G401 (cell line): ENCODE data around the gene SLC39A11. TPM values are rescaled to one million over a fixed set of nuclear protein-coding genes. Genes with fewer than 3 reads are reported as not detected.
"Not testable (repeated sequence)": the region's sequence is repeated elsewhere in the genome, so short reads cannot be mapped to it uniquely, and the experiment has no call there.

Source experiments
- DNase-seq: peaks from one replicate; pipeline ENCODE4 v3.0.0-alpha.2; 2015; ENCODE audit warnings: low spot score
- in situ Hi-C: cut with HindIII; loops from 2 replicates; pipeline ENCODE4 v1.10.0; 2016; ENCODE audit warnings: low sequenced_read_pairs, mixed read lengths
- total RNA-seq: library from RNA; depleted of rRNA; stranded (reverse); fragments of >200 nt; shearing (Covaris generic); gene quantifications from 2 replicates; pipeline ENCODE4 v1.2.3, GENCODE V29; 2014

SLC39A11 gene
- total RNA-seq, 1 experiment from 2014 or later: 4.1 TPM

DNA sequence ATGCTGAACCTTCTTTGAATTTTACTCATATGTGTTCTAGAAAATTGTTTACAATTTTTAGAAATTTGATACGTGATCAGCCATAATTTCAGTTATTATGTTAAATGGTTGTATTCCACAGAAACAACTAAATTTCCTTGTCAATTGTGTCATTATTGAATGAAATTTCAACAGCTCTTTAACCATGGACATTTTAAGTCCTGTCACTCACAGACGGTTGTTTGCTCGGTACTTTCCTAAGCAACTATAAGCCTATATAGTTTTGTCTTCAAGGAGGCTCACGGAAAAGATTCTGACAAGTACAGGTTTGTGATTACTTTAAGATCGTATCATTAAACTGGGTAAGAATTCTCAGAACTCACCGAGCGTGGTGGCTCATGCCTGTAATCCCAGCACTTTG, 31.8 kb downstream of the SLC39A11 start:
- no peak for DNase-seq
- in situ Hi-C loops: no loop called here

DNA sequence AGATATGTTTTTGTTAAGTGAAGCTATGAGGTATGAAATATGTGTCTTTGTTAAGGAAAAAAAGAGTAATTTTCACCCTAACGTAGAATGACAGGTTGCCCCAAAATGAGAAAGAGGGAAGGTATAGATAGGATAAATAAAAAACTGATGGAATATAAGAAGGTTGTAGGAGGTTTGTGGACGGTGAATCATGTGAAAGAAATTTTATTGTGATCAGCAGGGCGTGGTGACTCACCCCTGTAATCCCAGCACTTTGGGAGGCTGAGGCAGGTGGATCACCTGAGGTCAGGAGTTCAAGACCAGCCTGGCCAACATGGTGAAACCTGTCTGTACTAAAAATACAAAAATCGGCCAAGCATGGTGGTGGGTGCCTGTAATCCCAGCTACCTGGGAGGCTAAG, 32.8 kb downstream of the SLC39A11 start:
- in situ Hi-C loops, DNase-seq: not testable (repeated sequence)

DNA sequence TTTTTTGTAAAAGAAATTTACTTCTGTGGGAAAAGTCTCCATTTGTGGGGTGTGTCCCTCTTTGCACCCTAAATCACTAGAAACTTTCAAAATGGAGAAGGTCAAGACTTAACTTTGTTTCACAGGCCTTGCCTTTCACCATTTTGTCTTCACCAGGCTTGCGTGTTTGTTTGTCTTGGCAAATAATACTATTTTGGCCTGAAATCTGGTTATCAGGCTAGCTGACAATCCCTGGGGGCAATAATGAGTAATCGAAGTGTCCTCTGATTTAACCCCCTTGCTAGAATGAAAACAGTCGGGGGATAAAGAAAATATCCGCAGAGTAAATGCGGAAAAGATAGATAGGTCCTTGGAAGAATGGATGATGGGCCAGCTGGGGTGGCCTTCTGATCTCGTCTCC, 34.5 kb downstream of the SLC39A11 start:
- in situ Hi-C loops: no loop called here
- DNase-seq: no peak

DNA sequence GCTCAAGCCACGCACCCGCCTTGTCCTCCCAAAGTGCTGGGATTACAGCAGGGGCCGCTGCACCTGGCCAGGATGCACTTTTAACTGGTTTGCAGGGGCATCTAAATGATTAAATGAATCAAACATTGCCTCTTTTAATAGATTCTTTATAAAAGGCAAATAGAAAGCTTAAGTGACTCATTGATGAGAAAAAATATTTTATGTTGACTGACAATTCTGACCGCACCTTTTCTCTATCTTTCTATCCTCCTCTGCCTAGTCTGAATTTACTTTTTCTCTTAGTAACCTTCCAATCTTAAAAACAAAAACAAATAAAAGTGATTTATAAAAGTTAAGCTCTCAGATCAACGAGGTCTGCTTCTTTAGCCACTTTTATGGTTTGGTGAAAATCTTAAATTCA, 35.3 kb downstream of the SLC39A11 start:
- DNase-seq: no peak
- in situ Hi-C loops: no loop called here

DNA sequence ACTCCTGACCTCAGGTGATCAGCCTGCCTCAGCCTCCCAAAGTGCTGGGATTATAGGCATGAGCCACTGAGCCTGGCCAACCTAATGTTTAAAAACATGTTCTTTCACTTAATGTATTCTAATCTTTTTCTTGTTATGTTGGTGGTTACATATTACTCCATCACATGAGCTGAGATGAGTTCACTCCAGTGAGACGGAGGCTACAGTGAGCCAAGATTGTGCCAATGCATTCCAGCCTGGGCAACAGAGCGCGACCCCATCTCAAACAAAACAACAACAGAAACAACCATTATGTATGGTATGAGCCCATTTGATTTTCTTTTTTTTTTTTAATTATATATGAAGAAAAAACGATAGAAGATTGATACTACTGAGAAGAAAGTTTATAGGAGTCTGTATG, 39.6 kb downstream of the SLC39A11 start:
- in situ Hi-C loops: no loop called here
- no peak for DNase-seq

DNA sequence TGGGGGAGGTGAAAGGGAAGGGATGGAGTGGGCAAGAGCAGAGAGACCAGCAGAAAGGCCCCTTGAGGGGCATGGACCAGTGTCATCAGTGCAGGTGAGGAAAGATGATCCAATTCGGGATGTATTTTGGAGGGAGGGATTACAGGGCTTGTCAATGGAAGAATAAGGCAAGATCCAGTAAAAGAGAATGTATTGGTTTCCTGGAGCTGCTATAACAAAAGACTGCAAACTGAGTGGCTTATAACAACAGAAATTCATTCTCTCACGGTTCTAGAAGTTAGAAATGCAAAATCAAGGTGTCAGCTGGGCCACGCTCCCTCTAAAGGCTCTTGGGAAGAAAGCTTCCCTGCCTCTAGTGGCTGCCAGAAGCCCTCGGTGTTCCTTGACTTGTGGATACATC, 41.7 kb downstream of the SLC39A11 start:
- no peak for DNase-seq
- in situ Hi-C loops: no loop called here

GRCh38 chr17:73048170-73048569, 44.3 kb downstream of the SLC39A11 start:
- no peak for DNase-seq

GRCh38 chr17:73045724-73046123, 46.8 kb downstream of the SLC39A11 start:
- in situ Hi-C loops: no loop called here
- DNase-seq: peak; percentile 70

More at GRCh38 chr17:73048170-73048569, 44.3 kb downstream of the SLC39A11 start:
- in situ Hi-C loops: no loop called here

DNA sequence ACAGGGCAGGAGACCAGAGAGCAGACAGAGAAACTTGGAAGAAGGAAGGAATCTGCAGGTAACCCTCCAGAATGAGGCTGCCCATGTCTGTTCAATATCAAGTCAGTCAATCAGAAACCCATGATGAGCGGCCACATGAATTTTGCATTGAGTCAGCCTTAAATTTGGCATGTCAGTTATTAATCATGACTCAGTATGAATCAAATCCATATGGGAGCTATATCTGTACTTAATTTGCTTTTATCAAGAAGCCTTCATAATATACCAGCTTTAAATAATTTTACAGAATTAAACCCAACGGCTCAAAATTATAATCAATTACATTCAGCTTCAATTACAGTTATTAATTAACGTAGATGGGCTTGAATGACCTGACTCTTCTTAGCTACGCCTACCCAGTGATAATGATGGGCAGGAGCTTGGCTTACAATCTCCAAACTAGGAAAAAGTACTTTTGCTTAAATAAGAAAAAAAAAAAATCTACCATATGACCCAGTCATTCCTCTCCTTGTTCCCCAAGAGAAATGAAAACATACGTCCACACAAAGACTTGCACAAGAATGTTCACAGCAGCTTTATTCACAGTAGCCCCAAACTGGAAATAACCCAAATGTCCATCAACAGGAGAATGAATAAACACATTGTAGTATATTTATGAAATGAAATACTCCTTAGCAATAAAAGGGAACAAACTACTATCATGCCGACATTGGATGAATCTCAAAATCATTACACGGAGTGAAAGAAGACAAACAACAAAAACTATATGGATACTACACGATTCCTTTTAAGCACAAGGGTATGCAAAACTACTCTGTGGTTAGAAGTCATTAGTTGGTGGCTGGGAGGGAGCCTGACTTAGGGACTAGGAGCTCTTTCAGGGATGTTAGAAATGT, 48.6 kb downstream of the SLC39A11 start:
- in situ Hi-C loops: no loop called here
- DNase-seq: no peak

DNA sequence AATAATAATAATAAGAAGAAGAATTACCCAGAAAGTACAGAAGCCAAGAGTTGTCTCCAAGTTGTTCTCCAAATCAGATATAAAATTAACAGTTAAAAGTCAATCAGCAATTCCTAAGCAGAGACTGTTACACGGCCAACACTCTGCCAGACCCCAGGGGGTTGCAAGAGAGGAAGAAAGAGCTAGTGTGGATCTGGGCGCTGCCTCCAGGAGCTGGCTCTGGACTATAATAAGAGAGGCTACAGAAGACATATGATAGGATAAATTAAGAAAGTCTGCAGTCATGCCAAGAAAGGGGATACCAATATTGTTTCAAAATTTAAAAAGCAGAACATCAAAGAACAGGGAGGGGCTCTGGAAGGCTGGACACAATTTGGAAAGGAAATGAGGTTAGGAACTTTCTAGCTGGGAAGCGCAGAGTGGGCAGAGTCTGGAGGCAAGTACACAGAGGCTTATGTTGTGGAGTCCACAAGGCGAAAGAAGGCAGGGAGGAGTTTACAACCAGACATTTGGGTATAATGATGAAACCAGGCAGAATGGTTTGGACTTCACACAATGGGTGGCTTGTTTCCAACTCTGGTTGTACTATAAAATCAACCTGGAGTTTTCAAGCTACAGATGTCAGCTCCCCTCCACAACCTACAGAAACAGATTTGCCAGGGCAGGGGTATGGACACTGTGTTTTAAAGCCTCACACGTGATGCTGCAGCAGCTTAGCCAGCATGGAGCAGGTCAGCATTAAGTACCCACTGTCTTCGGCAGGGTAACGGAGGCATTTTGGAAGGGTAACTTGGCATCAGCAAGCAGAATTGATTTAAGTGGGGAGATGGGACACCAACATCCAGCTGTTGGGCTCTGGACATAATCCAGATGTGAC, 49.4 kb downstream of the SLC39A11 start:
- peak; percentile 7 for DNase-seq
- in situ Hi-C loops: no loop called here

- in situ Hi-C loops: no loop called here
- no peak for DNase-seq
Measured at GRCh38 chr17:73042225-73042624, 50.3 kb downstream of the SLC39A11 start.

DNA sequence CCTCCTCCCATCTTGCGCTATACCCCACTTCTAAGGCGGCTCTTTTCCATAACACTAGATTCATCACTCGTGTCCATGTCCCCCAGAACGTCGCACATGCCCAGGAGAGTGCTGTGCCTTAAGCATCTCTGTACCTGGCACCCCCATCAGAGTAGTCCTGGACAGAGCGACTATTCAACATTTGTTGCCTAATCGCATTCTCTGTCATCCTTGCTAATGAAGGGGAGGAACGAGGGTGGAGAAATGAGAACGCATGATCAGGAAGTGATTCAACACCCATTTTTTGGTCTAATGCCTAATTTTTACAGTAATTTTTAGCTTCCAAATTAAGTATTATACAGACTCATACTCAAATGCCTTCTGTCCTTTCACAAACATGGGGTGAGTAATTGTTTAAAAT, 53.2 kb downstream of the SLC39A11 start:
- DNase-seq: no peak
- in situ Hi-C loops: no loop called here

DNA sequence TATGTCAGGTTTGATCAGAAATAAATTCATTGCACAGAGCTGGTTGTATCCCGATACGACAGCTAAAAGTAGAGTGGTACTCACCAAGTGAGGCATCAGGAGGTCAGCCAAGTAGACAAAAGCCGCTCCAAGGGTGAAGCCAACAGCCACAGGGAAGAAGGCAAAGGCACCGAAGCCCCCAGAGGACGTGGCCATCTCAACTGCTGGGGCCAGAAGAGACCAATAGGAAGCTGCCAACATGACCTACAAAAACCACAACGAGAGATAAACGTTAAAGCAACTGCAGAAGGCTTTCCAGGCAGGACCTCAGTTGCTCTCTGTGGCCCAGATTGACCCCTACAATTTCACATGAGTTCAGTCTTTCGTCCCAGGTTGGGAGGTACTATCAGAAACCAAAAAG, 61.0 kb downstream of the SLC39A11 start:
- DNase-seq: no peak

GRCh38 chr17:73030995-73031394, 61.5 kb downstream of the SLC39A11 start:
- peak; percentile 18 for DNase-seq
- in situ Hi-C loops: no loop called here

More for the DNA sequence above, 61.0 kb downstream of the SLC39A11 start:
- in situ Hi-C loops: no loop called here

DNA sequence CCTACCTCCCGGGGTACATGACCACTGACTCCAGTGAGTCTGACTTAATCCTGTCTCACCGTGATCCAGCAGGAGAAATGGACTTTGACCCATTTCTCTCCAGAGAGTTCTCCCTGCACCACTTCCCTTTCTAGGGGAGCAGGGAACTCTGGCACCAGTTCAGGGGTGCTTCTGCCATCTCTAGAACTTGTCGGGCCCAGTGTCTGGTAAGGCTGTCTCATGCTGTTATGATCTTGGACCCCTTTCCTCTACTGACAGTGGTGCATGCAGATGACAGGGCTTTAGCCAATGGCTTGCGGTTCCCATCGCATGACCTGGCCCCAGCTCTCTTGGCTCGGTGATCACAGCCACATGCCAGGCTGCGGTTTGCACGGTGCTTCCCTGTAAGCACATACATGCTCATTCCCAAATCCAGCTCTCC, 62.0 kb downstream of the SLC39A11 start:
- DNase-seq: peak; percentile 28
- in situ Hi-C loops: no loop called here

DNA sequence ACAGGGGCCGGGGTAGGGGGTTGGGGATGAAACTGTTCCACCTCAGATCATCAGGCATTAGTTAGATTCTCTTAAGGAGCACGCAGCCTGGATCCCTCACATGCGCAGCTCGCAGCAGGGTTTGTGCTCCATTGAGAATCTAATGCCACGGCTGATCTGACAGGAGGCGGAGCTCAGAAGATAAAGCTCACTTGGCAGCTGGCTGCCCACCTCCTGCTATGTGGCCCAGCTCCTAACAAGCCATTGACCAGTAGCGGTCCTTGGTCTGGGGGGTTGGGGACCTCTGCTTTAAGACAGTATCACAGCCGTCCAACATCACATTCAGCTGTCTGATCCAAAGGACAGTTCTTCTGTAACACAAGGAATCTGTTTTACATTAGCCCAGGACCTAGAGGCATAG, 62.5 kb downstream of the SLC39A11 start:
- in situ Hi-C loops: no loop called here
- no peak for DNase-seq

DNA sequence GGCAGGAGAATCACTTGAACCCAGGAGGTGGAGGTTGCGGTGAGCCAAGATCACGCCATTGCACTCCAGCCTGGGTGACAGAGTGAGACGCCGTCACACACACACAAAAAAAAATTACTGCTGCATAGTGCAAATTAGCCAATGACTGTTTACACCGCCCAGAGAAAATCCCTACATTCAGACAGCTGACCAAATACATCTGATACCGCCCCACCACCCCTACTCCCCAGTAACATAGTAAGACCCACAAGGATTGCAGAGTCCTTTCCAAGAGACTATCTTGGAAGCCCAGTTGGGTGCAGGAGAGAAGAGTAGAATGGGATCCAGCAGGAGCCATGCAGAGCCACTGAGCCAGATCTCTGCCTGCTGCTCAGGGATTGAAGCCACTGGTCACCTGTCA, 63.5 kb downstream of the SLC39A11 start:
- DNase-seq: no peak
- in situ Hi-C loops: no loop called here

- in situ Hi-C loops: no loop called here
- DNase-seq: no peak
Measured at GRCh38 chr17:73028299-73028755, 64.2 kb downstream of the SLC39A11 start.

GRCh38 chr17:73027130-73027741, 65.3 kb downstream of the SLC39A11 start:
- in situ Hi-C loops: no loop called here
- no peak for DNase-seq
